ENCODE results near the gene TSSK6. TPM values are rescaled to one million over a fixed set of nuclear protein-coding genes. Genes with fewer than 3 reads are reported as not detected.
A peak's percentile ranks its signal among the peaks of the same experiment; 100 is the strongest.

Gene TSSK6
- total and polyA plus RNA-seq, 10 of the 15 experiments (the other 5 are each of a cell fraction or from before 2014, with no cell fraction given): 0.06 to 3.6 (median 0.98) TPM; not detected in 2

DNA sequence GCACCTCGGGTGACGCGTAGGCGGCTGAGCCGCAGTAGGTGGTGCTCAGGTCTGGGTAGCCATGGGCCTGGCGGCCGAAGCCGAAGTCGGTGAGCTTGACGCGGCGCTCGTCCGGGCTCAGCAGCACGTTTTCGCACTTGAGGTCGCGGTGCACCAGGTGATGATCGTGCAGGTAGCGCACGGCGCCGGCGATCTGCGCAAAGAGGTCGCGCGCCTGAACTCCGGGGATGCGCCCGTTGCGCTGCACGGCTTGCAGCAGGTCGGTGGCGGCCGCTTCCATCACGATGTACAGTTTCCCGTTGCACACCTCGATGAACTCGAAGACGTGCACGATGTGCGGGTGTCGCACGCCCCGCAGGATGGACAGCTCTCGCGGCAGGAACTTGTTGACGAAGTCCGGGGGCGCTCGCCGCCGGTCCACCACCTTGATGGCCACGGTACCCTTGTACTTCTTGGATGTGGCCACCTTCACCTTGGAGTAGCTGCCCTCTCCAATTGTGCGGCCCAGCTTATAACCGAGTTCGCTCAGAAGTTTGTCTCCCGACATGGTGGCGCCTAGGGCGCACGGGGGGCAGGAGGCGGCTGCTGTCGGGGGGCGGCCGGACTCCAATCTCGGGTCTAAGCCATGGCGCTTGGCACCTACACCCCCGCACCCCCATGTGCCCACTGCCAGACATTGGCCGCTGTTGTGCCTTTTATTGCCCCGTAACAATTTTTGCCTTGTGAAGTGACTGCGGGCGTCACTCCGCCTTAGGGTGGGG is at the start of gene TSSK6 (continued):
- TF ChIP-seq, protein P1, sequence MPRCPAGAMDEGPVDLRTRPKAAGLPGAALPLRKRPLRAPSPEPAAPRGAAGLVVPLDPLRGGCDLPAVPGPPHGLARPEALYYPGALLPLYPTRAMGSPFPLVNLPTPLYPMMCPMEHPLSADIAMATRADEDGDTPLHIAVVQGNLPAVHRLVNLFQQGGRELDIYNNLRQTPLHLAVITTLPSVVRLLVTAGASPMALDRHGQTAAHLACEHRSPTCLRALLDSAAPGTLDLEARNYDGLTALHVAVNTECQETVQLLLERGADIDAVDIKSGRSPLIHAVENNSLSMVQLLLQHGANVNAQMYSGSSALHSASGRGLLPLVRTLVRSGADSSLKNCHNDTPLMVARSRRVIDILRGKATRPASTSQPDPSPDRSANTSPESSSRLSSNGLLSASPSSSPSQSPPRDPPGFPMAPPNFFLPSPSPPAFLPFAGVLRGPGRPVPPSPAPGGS (IDR thresholded peaks at IDR 0.05; ENCODE audit: borderline replicate concordance, insufficient read depth, low read depth, low read length, poor library complexity, severe bottlenecking): peak; percentile 75
- TF ChIP-seq, protein P2, sequence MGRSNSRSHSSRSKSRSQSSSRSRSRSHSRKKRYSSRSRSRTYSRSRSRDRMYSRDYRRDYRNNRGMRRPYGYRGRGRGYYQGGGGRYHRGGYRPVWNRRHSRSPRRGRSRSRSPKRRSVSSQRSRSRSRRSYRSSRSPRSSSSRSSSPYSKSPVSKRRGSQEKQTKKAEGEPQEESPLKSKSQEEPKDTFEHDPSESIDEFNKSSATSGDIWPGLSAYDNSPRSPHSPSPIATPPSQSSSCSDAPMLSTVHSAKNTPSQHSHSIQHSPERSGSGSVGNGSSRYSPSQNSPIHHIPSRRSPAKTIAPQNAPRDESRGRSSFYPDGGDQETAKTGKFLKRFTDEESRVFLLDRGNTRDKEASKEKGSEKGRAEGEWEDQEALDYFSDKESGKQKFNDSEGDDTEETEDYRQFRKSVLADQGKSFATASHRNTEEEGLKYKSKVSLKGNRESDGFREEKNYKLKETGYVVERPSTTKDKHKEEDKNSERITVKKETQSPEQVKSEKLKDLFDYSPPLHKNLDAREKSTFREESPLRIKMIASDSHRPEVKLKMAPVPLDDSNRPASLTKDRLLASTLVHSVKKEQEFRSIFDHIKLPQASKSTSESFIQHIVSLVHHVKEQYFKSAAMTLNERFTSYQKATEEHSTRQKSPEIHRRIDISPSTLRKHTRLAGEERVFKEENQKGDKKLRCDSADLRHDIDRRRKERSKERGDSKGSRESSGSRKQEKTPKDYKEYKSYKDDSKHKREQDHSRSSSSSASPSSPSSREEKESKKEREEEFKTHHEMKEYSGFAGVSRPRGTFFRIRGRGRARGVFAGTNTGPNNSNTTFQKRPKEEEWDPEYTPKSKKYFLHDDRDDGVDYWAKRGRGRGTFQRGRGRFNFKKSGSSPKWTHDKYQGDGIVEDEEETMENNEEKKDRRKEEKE (IDR thresholded peaks at IDR 0.05): no peak
- TF ChIP-seq CBFB (IDR thresholded peaks at IDR 0.05; ENCODE audit: low read depth) (no peak), ZNF217 (IDR thresholded peaks at IDR 0.05) (no peak), FOS (IDR thresholded peaks at IDR 0.05; ENCODE audit: borderline replicate concordance, extremely low read depth, insufficient read length) (no peak), SIN3A (IDR thresholded peaks at IDR 0.05; ENCODE audit: low read depth, low read length) (no peak), PAX8 (IDR thresholded peaks at IDR 0.05) (no peak)

DNA sequence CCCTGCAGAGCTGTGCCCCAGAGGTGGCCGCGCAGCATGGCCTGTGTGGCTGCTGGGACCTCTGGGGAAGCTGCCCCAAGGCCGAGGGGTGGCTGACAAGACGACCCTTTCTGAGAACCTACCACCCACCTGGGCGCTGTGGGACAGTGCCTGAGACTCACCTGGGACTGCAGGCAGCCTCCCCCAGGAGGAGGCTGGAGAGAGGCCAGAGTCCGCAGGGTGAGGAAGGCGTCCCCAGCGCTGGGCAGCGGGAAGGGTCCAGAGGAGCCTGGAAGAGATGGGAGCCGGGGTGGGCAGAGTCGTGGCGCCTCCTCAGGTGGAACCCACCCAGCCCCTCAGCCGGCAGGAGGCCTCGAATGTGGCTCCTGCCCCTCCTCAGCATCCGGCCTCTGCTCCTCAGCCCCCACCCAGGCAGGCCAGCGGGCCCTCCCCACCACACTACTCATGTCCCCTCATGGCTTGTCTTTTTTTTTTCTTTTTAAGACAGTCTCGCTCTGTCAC is 48.0 kb upstream of the TSSK6 start:
- 83% methylated on average over 15 of the region's 17 CpGs for WGBS (ENCODE audit: insufficient coverage, insufficient replicate concordance, low lambda C conversion rate, missing lambda C conversion rate)
- in situ Hi-C loops (cut with MboI): no loop called here
- SMC1A ChIA-PET (ENCODE audit: uncharacterized antibody, unreplicated experiment): no interaction called here
- Histone ChIP-seq H3K36me3 (ENCODE audit: control insufficient read depth in 2 of 2, insufficient read depth in 2 of 2, low read length in 1 of 2) (peaks cover 0 to 6% of the 10 kb centered on the region in 2 experiments; a peak in 3 of 4 replicates), H3K4me2 (ENCODE audit: control insufficient read depth, insufficient read depth) (no peak overlapping the region), H3K4me3 (no peak overlapping the region), H3K9ac (ENCODE audit: control insufficient read depth, insufficient read depth, low read length) (no peak overlapping the region), H3K27ac (ENCODE audit: control insufficient read depth, insufficient read depth) (no peak overlapping the region), H3K9me3 (replicated peaks; ENCODE audit: control insufficient read depth, insufficient read depth, low read length) (no peaks in the 10 kb centered on the region), H2AFZ (ENCODE audit: control insufficient read depth, low read depth, low read length) (no peak overlapping the region), H3K4me1 (ENCODE audit: control insufficient read depth, insufficient read depth, low read length) (no peaks in the 10 kb centered on the region), H4K20me1 (ENCODE audit: control insufficient read depth, insufficient read depth) (no peaks in the 10 kb centered on the region), H3K79me2 (ENCODE audit: control insufficient read depth, insufficient read depth, low read length) (no peaks in the 10 kb centered on the region), H3K27me3 (replicated peaks in 1 of 2; ENCODE audit: control insufficient read depth in 2 of 2, insufficient read depth in 2 of 2, low read length in 1 of 2) (no peaks in the 10 kb centered on the region)
- no peak for TF ChIP-seq ZZZ3 (IDR thresholded peaks at IDR 0.05; ENCODE audit: control insufficient read depth, insufficient read length, low read depth)
- TF ChIP-seq ASH2L (IDR thresholded peaks at IDR 0.05; ENCODE audit: borderline replicate concordance, low read depth): no peak
- TF ChIP-seq TCF7 (IDR thresholded peaks at IDR 0.05; ENCODE audit: borderline replicate concordance): no peak
- TF ChIP-seq POLR2A (IDR thresholded peaks at IDR 0.05; ENCODE audit: low read depth, low read length): no peak
- TF ChIP-seq, protein P3, sequence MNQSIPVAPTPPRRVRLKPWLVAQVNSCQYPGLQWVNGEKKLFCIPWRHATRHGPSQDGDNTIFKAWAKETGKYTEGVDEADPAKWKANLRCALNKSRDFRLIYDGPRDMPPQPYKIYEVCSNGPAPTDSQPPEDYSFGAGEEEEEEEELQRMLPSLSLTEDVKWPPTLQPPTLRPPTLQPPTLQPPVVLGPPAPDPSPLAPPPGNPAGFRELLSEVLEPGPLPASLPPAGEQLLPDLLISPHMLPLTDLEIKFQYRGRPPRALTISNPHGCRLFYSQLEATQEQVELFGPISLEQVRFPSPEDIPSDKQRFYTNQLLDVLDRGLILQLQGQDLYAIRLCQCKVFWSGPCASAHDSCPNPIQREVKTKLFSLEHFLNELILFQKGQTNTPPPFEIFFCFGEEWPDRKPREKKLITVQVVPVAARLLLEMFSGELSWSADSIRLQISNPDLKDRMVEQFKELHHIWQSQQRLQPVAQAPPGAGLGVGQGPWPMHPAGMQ (IDR thresholded peaks at IDR 0.05; ENCODE audit: borderline replicate concordance): no peak
- no peak for TF ChIP-seq RAD21 (IDR thresholded peaks at IDR 0.05; ENCODE audit: insufficient read depth, low read depth, low read length)
- no peak for TF ChIP-seq SUPT20H (IDR thresholded peaks at IDR 0.05; ENCODE audit: borderline replicate concordance, control insufficient read depth, low read depth, low read length)
- TF ChIP-seq YBX1 (IDR thresholded peaks at IDR 0.05): no peak
- no peak for TF ChIP-seq JUND (IDR thresholded peaks at IDR 0.05; ENCODE audit: low read depth, low read length)
- no peak for TF ChIP-seq HCFC1 (IDR thresholded peaks at IDR 0.05; ENCODE audit: low read length)
- TF ChIP-seq TARDBP (IDR thresholded peaks at IDR 0.05; ENCODE audit: borderline replicate concordance): no peak
- no peak for TF ChIP-seq SUZ12 (IDR thresholded peaks at IDR 0.05; ENCODE audit: unreplicated experiment)
- no peak for ATAC-seq
- intact Hi-C loops (cut with micrococcal nuclease; ENCODE audit: unreplicated experiment): no loop called here
- no peak for FAIRE-seq
- DNase-seq (ENCODE audit: low read depth, low spot score): no peak
- RAD21 ChIA-PET (ENCODE audit: unreplicated experiment): no interaction called here
- CTCF ChIA-PET: no interaction called here
- no TSS peak for BruUV-seq (replicated peaks)
- POLR2A ChIA-PET: no interaction called here

All from GM12878 (cell line).